SKM-1 treated with dmso at 0.1 percent for 144 hours (cell line): ENCODE measurements around the gene KCMF1.

Source experiments
- DNase-seq: peaks from one replicate; lab custom pipeline; 2025; ENCODE audit not compliant: unreplicated experiment; lab: John Stamatoyannopoulos, UW

The KCMF1 gene

GRCh38 chr2:85019121-85019520 is 48.2 kb downstream of the KCMF1 start:
- no peak for DNase-seq

- no peak for DNase-seq
These were observed 51.3 kb downstream of the KCMF1 start for GRCh38 chr2:85022232-85022631.

DNA sequence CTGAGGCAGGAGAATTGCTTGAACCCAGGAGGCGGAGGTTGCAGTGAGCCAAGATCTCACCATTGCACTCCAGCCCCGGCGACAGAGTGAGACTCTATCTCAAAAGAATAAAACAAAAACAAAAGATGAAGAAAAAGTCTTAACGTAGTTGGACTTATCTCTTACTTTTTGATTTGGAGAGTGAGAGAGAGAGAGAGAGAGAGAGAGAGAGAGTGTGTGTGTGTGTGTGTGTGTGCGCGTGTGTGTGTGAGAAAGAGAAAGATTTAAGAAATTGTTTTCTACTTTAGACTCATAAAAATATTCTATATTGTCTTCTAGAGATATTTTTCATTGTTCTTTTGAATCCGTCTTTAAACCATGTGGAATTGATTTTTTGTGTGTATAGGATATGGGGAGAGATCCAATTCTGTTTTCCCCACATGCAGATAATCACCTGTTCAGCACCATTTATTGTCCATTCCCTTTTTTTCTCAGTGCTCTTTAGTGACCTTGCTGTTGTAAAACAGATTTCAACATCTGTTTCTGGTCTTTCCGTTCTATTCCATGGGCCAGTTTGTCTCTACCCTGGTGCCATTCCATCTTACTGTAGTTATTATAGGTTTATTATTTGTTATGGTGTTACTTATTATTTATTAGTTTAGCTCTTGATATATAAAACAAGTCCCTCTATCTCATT is 53.5 kb downstream of the KCMF1 start:
- no peak for DNase-seq

DNA sequence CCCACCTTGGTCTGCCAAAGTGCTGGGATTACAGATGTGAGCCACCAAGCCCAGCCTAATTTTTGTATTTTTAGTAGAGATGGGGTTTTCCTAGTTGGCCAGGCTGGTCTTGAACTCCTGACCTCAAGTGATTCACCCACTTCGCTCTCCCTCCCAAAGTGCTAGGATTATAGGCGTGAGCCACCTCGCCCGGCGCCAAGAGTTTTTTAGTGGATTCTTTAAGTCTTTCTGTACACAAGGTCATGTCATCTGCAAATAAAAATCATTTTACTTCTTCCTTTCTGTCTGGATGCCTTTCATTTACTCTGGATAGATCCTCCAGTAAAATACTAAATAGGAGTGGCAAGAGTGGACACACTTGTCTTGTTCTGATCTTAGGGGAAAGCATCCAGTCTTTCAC is 61.7 kb downstream of the KCMF1 start:
- DNase-seq: no peak

DNA sequence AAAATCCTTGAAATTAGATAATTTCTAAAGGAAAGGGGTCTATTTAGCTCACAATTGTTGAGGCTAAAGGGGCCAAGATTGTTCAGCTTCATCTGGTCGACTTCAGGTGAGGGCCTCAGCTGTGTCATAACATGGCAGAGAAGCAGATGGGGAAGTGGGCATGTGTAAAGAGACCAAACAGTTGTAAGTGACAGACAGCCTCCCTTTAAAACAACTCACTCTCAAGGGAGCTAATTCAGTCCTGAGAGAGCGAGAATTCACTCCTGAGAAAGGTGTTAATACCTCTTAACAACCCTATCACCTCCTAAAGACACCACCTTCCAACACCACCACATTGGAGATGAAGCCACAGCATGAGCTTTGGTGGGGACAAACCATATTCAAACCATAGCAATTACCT is 62.4 kb downstream of the KCMF1 start:
- no peak for DNase-seq

DNA sequence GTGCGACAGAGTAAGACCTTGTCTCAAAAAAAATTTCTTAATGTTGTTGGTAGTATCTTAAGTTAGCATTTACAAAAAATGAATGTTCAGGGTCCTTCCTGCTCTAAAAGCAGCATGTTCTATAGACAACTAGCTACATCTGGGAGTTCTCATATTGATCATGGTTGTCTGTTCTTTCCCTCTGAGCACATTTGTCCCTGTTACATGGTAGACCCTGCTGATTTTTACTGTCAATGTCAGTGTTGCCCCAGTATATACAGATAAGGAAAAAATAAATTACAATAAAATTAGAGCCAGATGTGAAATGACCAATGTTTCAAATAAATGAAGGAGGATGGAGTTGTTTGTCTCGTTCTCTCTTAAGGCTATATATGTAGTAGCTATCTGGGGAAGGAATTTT is 63.2 kb downstream of the KCMF1 start:
- no peak for DNase-seq

GRCh38 chr2:85037622-85038021 is 66.7 kb downstream of the KCMF1 start:
- no peak for DNase-seq

- DNase-seq: no peak
These were observed 71.4 kb downstream of the KCMF1 start for GRCh38 chr2:85042330-85042729.

- no peak for DNase-seq
These were observed 77.6 kb downstream of the KCMF1 start for GRCh38 chr2:85048534-85048933.

DNA sequence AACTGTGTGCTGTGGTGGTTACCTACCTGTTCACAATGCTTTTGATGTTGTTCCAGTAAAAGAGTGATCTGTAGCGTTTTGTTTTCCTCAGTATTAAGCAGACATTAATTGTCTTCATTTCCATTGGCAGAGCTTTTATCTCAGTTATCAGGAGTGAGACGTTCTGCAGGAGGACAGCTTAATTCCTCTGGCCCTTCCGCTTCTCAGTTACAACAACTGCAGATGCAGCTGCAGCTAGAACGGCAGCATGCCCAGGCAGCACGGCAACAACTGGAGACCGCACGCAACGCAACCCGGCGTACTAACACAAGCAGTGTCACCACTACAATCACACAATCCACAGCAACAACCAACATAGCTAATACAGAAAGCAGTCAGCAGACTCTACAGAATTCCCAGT is 78.3 kb downstream of the KCMF1 start:
- no peak for DNase-seq

- no peak for DNase-seq
These were observed 82.8 kb downstream of the KCMF1 start for GRCh38 chr2:85053802-85054201.

DNA sequence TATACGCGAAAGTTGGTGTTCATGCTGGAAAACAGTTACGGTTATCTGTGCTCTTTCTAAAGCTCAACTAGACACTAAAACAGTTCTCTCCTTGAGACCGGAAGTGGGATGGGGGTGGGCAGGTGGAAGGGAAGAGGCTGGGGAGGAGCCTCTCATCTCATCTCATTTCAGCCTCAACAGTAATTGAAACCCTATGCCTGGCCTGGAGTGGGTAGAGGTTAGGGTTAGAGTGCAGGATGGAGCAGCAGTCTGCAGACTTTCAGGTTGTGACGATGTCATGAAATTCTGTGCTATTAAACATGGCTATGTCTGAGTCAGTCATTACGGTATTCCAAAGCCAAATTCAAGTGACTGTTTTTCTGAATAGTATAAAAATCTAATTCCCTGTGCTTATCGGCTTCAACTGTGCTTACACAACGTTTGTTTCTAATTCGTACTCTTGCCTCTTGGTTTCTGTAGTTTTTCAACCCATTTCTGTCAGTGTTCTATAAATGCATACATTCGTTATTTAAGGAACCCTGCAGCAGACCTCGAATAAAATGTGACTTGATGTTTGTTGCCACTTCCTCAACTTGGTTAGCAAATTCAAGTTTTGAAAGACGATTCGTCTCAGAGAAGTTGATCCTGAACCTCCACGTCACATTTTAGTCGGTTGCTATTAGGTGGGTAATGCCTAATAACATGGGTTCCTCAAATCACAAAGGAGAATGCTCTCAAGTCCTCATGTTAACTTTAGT is 86.4 kb downstream of the KCMF1 start:
- no peak for DNase-seq

- no peak for DNase-seq
These were observed 90.9 kb downstream of the KCMF1 start for GRCh38 chr2:85061896-85062295.

DNA sequence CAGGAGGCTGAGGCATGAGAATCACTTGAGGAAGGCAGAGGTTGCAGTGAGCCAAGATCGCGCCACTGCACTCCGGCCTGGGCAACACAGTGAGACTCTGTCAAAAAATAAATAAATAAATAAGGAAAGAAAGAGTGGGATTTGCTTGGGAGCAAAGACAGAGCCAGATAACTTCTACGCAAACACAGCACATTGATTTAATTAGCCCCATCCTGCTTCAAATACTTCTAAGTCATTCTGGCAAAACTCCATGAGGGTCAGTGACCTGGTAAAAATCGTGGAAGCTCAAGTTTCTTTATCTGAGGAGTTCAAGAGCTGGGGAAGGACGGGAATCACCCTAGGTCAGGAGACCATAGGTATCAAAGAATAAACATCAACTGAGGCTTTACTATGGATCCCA is 91.6 kb downstream of the KCMF1 start:
- DNase-seq: no peak

DNA sequence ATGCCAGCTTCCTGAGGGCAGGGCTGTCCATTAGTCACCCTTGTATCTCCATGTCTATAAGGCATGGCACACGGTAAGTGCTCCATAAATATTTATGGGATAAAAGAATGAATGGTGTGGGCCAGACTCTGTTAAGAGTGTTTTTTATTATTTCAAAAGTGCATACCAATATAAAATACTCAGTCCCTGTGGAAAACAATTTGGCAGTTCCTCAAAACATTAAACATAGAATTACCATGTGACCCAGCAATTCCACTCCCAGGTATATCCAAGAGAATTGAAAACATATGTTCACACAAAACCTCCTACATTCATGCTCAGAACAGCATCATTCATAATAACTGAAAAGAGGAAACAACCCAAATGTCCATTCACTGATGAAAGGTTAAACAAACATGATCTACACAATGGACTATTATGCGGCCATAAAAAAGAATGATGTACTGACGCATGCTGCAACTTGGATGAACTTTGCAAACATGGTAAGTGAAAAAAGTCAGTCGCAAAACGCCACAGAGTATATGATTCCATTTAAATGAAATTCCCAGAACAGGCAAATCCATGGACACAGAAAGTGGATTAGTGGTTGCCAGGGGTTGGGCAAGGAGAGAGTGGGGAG is 93.1 kb downstream of the KCMF1 start:
- DNase-seq: no peak

DNA sequence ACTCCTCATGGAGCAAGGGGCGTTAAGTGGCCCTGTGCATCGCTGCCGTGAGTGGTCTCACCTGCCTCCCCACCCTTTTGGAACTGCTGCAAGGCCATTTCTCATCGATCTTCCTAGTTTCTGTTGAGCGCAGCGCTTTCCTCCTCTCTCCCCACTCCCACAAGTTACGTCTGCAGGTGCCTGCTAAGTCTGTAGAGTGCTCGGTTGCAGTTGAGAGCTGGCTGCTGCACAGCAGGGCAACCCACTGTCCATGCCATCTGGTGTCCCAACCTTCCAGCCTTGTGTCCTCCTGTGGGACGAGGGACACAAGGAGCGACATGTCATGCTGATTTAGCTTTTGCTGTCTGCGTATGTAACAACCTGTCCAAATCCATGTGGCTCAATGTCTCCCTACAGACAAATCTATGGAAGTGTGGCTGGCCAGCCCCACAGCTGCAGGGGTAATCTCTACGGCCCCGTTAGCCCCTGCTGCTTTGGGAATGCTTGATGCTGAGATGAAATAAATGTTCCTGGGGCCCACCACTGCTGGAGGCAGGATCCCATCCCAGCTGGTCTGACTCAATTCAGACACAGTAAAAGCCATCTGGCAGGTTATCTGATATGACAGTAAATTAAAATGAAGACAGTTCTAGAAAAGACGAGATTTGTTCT is 94.1 kb downstream of the KCMF1 start:
- DNase-seq: no peak

GRCh38 chr2:85066006-85066740 is 95.2 kb downstream of the KCMF1 start:
- DNase-seq: no peak

DNA sequence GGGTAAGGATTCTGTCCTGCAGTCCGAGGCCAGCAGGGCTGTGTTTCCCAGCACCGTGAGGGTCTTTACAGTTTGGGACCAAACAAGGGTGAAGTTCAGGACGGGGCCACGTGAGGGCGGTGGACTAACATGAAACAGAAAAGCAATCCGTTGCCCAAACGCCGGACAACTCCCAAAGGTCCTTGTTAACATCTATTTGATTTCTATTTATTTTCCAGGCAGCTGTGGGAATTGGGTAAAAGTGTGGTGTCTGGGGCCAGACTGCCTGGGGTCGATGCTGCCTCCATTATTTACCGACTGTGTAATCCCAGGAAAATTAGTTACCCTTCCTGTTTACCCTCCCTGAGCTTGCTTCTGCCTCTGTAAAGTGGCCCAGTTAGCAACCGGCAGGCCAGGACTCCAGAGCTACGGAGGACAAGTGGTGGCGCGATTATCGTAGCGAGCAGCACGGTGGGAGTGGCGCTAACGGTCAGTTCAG is 96.0 kb downstream of the KCMF1 start:
- DNase-seq: peak; percentile 76

- DNase-seq: no peak
These were observed 100.1 kb downstream of the KCMF1 start for GRCh38 chr2:85071096-85071495.

GRCh38 chr2:85073033-85073432 is 102.1 kb downstream of the KCMF1 start:
- DNase-seq: no peak
